ENCODE data around the gene RND3.

RND3 gene

GRCh38 chr2:150494234-150494945 lies 6.9 kb upstream of the RND3 start:
- no peak for DNase-seq (ENCODE audit: low read depth in 3 of 3)

GRCh38 chr2:150491943-150492342 lies 4.5 kb upstream of the RND3 start:
- no peak for DNase-seq (ENCODE audit: low read depth in 3 of 3)

- DNase-seq (ENCODE audit: low read depth in 3 of 3): no peak
These were observed 4.0 kb upstream of the RND3 start for GRCh38 chr2:150491430-150491829.

- no peak for DNase-seq (ENCODE audit: low read depth in 3 of 3)
These were observed 3.0 kb upstream of the RND3 start for GRCh38 chr2:150490466-150490865.

GRCh38 chr2:150486539-150487484 lies 655 bp downstream of the RND3 start:
- no peak for DNase-seq (ENCODE audit: low read depth in 3 of 3)

- DNase-seq (ENCODE audit: low read depth in 3 of 3): no peak
These were observed 1.5 kb downstream of the RND3 start for GRCh38 chr2:150485871-150486538.

GRCh38 chr2:150485114-150485870 lies 2.2 kb downstream of the RND3 start:
- no peak for DNase-seq (ENCODE audit: low read depth in 3 of 3)

GRCh38 chr2:150484461-150485021 lies 2.9 kb downstream of the RND3 start:
- no peak for DNase-seq (ENCODE audit: low read depth in 3 of 3)

- no peak for DNase-seq (ENCODE audit: low read depth in 3 of 3)
These were observed 3.5 kb downstream of the RND3 start for GRCh38 chr2:150484006-150484405.

- no peak for DNase-seq (ENCODE audit: low read depth in 3 of 3)
These were observed 3.9 kb downstream of the RND3 start for GRCh38 chr2:150483532-150483931.

GRCh38 chr2:150482667-150483400 lies 4.6 kb downstream of the RND3 start:
- DNase-seq (ENCODE audit: low read depth in 3 of 3): no peak

GRCh38 chr2:150482111-150482510 lies 5.4 kb downstream of the RND3 start:
- no peak for DNase-seq (ENCODE audit: low read depth in 3 of 3)

GRCh38 chr2:150480971-150481830 lies 6.3 kb downstream of the RND3 start:
- no peak for DNase-seq (ENCODE audit: low read depth in 3 of 3)

- no peak for DNase-seq (ENCODE audit: low read depth in 3 of 3)
These were observed 7.2 kb downstream of the RND3 start for GRCh38 chr2:150480241-150480640.

GRCh38 chr2:150479075-150479915 lies 8.2 kb downstream of the RND3 start:
- DNase-seq (ENCODE audit: low read depth in 3 of 3): no peak

- no peak for DNase-seq (ENCODE audit: low read depth in 3 of 3)
These were observed 9.1 kb downstream of the RND3 start for GRCh38 chr2:150478200-150478974.

- no peak for DNase-seq (ENCODE audit: low read depth in 3 of 3)
These were observed 10.1 kb downstream of the RND3 start for GRCh38 chr2:150477347-150477746.

- no peak for DNase-seq (ENCODE audit: low read depth in 3 of 3)
These were observed 10.6 kb downstream of the RND3 start for GRCh38 chr2:150476809-150477302.
